Measurements from ENCODE around the gene TGFB1I1.
A peak's percentile ranks its signal among the peaks of the same experiment; 100 is the strongest.
"Not testable (repeated sequence)": the region's sequence is repeated elsewhere in the genome, so short reads cannot be mapped to it uniquely, and the experiment has no call there.

TGFB1I1 gene

GRCh38 chr16:31471875-31472708, at the start of gene TGFB1I1:
TGFB1I1 (plus strand) TSS chr16:31472152; CDS start chr16:31472189, 37 bp downstream.
- DNase-seq (ENCODE audit: low spot score), result no peak

GRCh38 chr16:31423241-31423640, 48.7 kb upstream of the TGFB1I1 start:
- no peak for DNase-seq (ENCODE audit: low spot score)

GRCh38 chr16:31423801-31424200, 48.2 kb upstream of the TGFB1I1 start:
- no peak for DNase-seq (ENCODE audit: low spot score)

- peak; percentile 21 for DNase-seq (ENCODE audit: low spot score)
Observed at GRCh38 chr16:31427441-31428278, 44.3 kb upstream of the TGFB1I1 start.

- no peak for DNase-seq (ENCODE audit: low spot score)
Observed at GRCh38 chr16:31428279-31428597, 43.7 kb upstream of the TGFB1I1 start, which contains the start of gene COX6A2. COX6A2 (minus strand) TSS chr16:31428360; CDS start chr16:31428325, 35 bp downstream.

GRCh38 chr16:31428638-31429247, 43.2 kb upstream of the TGFB1I1 start:
- DNase-seq (ENCODE audit: low spot score), result no peak

- DNase-seq (ENCODE audit: low spot score), result no peak
Observed at GRCh38 chr16:31429314-31429713, 42.6 kb upstream of the TGFB1I1 start.

- no peak for DNase-seq (ENCODE audit: low spot score)
Observed at GRCh38 chr16:31429796-31430195, 42.2 kb upstream of the TGFB1I1 start.

- DNase-seq (ENCODE audit: low spot score), result no peak
Observed at GRCh38 chr16:31430380-31431052, 41.4 kb upstream of the TGFB1I1 start.

GRCh38 chr16:31435341-31436220, 36.4 kb upstream of the TGFB1I1 start:
- no peak for DNase-seq (ENCODE audit: low spot score)

GRCh38 chr16:31436221-31437045, 35.5 kb upstream of the TGFB1I1 start:
- DNase-seq (ENCODE audit: low spot score), result no peak

- DNase-seq (ENCODE audit: low spot score), result no peak
Observed at GRCh38 chr16:31438414-31438813, 33.5 kb upstream of the TGFB1I1 start.

GRCh38 chr16:31439023-31439422, 32.9 kb upstream of the TGFB1I1 start:
- DNase-seq (ENCODE audit: low spot score), result not testable (repeated sequence)

GRCh38 chr16:31439519-31439918, 32.4 kb upstream of the TGFB1I1 start:
- no peak for DNase-seq (ENCODE audit: low spot score)

- no peak for DNase-seq (ENCODE audit: low spot score)
Observed at GRCh38 chr16:31440516-31441184, 31.3 kb upstream of the TGFB1I1 start.

GRCh38 chr16:31441956-31442355, 30.0 kb upstream of the TGFB1I1 start:
- no peak for DNase-seq (ENCODE audit: low spot score)

GRCh38 chr16:31445931-31446330, 26.0 kb upstream of the TGFB1I1 start:
- DNase-seq (ENCODE audit: low spot score), result not testable (repeated sequence)

- no peak for DNase-seq (ENCODE audit: low spot score)
Observed at GRCh38 chr16:31451201-31451600, 20.8 kb upstream of the TGFB1I1 start.

GRCh38 chr16:31451681-31452351, 20.1 kb upstream of the TGFB1I1 start:
- DNase-seq (ENCODE audit: low spot score), result no peak

All from activated CD4-positive, alpha-beta T cell treated with anti-CD3 and anti-CD28 coated beads, Interleukin-2, Interleukin-4, amounts not matched to agents 100 ng/mL and 50 ng/mL, durations not matched to agents 16 hours and 8 hours (primary cell).